Subcutaneous abdominal adipose tissue (tissue), 5 donors: ENCODE data around the gene CRABP1.

Source experiments
- H3K27ac ChIP-seq: one replicate; pipeline ENCODE4 v1.7.0; 2013; ENCODE audit warnings: low read depth, mild to moderate bottlenecking, inconsistent platforms, low read length, moderate library complexity
- H3K27me3 ChIP-seq, 5 donors: one replicate each; pipeline ENCODE4 v1.7.0; 2013; ENCODE audit warnings: low read length in 5 of 5, inconsistent platforms in 1 of 5; ENCODE audit not compliant: control insufficient read depth in 5 of 5, insufficient read depth in 4 of 5
- H3K36me3 ChIP-seq, 5 donors: one replicate each; pipeline ENCODE4 v1.7.0; 2013; ENCODE audit warnings: low read length in 5 of 5; ENCODE audit not compliant: control insufficient read depth in 5 of 5, insufficient read depth in 5 of 5
- H3K4me1 ChIP-seq, 5 donors: one replicate each; pipeline ENCODE4 v1.7.0; 2013; ENCODE audit warnings: low read length in 5 of 5, mild to moderate bottlenecking in 3 of 5, moderate library complexity in 1 of 5; ENCODE audit not compliant: control insufficient read depth in 5 of 5, insufficient read depth in 5 of 5
- H3K4me3 ChIP-seq, 5 donors: one replicate each; pipeline ENCODE4 v1.7.0; 2013; ENCODE audit warnings: low read length in 5 of 5, low read depth in 1 of 5
- H3K9ac ChIP-seq, 5 donors: one replicate each; pipeline ENCODE4 v1.7.0; 2013; ENCODE audit warnings: low read length in 5 of 5, mild to moderate bottlenecking in 4 of 5, moderate library complexity in 3 of 5
- H3K9me3 ChIP-seq, 5 donors: one replicate each; pipeline ENCODE4 v1.7.0; 2013; ENCODE audit warnings: low read length in 5 of 5; ENCODE audit not compliant: control insufficient read depth in 5 of 5
- donor health status: healthy.
- donor health status: healthy.
- donor health status: healthy.
- donor health status: healthy.
- donor health status: healthy.

The CRABP1 gene

DNA sequence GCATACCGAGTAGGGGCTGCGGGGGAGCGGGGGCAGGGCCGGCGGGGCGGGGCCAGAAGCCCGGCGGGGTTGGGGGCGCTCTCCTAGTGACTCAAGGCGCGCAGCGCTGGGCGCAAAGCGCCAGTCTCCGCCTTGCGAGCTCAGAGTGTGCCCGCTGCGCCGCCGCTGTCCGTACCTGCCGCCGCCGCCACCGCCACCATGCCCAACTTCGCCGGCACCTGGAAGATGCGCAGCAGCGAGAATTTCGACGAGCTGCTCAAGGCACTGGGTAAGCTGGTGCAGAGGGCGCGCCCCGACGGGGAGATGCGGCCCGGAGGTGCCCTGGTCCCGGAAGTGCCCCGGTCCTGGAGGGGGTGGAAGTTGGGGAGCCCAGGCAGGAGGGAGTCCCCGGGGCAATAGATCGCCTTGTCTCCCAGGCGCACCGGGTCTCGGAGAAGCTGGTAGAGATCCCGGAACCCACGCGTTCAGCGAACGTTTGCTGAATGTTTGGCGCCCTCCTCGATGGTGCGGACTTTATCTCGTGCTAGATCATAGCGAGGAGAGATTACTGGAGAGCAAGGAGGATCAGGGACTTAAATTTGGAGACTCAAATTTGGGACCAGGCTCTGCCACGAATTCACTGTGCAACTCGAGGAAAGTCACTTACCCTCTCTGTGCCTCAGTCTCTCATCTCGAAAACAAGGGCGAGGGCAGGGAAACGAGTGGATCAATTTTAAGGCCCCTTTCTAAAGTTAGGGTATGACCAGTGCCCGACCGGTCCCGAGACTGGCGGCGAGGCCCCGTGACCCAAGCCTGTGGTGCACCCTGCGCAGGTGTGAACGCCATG is at the start of gene CRABP1:
Gene CRABP1 (plus strand): TSS at position 123 of the 826 bp plus-strand sequence. CDS start 76 bp downstream, at position 199.
- Histone ChIP-seq H3K36me3 (no peaks in the 10 kb centered on the region), H3K27me3 (peaks cover 23 to 56% (median 47%) of the 10 kb centered on the region in 5 donors), H3K4me3 (peak within 1 kb of the TSS in 1 of 5 donors; percentile 29), H3K9ac (no peak within 1 kb of the TSS), H3K27ac (no peak within 1 kb of the TSS), H3K9me3 (no peaks in the 10 kb centered on the region), H3K4me1 (peaks cover 0 to 9% (median 9%) of the 10 kb centered on the region in 5 donors)

DNA sequence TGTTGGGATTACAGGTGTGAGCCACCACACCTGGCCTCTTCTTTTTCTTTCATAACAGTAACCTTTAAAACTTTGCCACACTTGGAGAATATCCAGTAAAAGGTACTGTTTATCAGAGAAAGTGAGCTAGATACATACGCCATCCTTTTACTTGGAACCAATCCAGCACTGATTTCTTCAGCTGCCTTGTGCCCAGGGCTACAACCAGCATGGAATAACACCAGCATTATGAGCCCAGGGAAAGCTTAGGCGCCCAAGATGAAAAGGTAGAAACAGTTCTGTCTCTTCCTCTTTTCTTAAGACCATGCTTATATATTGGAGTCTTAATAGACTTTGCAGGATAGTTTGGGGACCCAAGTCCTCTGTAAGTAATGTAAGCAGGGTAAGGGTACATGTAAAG is 49.1 kb upstream of the CRABP1 start:
- Histone ChIP-seq H3K27ac (no peak overlapping the region), H3K9ac (no peak overlapping the region), H3K9me3 (no peaks in the 10 kb centered on the region), H3K36me3 (peaks cover 30 to 76% (median 67%) of the 10 kb centered on the region in 5 donors), H3K4me3 (no peak overlapping the region), H3K27me3 (no peaks in the 10 kb centered on the region), H3K4me1 (no peaks in the 10 kb centered on the region)

GRCh38 chr15:78291698-78292097 is 48.5 kb upstream of the CRABP1 start:
- Histone ChIP-seq H3K4me1 (no peaks in the 10 kb centered on the region), H3K9ac (peak overlapping the region in 1 of 5 donors; percentile 30), H3K27ac (no peak overlapping the region), H3K4me3 (no peak overlapping the region), H3K27me3 (no peaks in the 10 kb centered on the region), H3K36me3 (peaks cover 30 to 70% (median 60%) of the 10 kb centered on the region in 5 donors), H3K9me3 (no peaks in the 10 kb centered on the region)

DNA sequence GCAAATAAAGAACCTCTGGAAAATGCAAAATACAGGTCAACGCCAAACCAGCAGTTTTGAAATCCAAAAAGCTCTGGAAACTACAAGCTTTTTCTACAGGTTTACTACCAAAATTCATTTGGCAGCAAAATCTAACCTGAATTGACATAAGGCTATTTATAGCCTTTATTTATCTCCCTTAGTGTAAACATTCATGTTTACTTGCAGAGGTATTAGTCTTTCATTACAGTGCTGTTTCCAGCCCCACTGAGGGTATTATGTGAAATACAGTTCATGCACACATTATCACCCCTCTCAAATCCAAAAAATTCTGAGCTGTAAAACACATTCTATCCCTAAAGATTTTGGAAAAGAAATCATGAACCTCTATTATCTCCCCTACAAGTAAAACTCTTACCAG is 47.9 kb upstream of the CRABP1 start:
- peaks cover 30 to 65% (median 55%) of the 10 kb centered on the region in 5 donors for H3K36me3 ChIP-seq
- H3K9me3 ChIP-seq, result no peaks in the 10 kb centered on the region
- no peak overlapping the region for H3K4me3 ChIP-seq
- no peaks in the 10 kb centered on the region for H3K27me3 ChIP-seq
- no peaks in the 10 kb centered on the region for H3K4me1 ChIP-seq
- peak overlapping the region in 1 of 5 donors; percentile 30 for H3K9ac ChIP-seq
- no peak overlapping the region for H3K27ac ChIP-seq

- H3K36me3 ChIP-seq, result peaks cover 0 to 9% (median 6%) of the 10 kb centered on the region in 5 donors
- H3K4me3 ChIP-seq, result peak within 1 kb of the TSS; percentile 82 to 99 (median 96)
- no peaks in the 10 kb centered on the region for H3K9me3 ChIP-seq
- peak within 1 kb of the TSS; percentile 90 for H3K27ac ChIP-seq
- peaks cover 0 to 7% (median 0%) of the 10 kb centered on the region in 5 donors for H3K27me3 ChIP-seq
- H3K4me1 ChIP-seq, result peaks cover 2 to 30% (median 25%) of the 10 kb centered on the region in 5 donors
- H3K9ac ChIP-seq, result peak within 1 kb of the TSS; percentile 69 to 97 (median 93)
Measured at GRCh38 chr15:78299101-78299930, 40.8 kb upstream of the CRABP1 start, which contains the start of gene SKIC8. Gene SKIC8 (minus strand): TSS chr15:78299609. CDS start chr15:78295686, 3,923 bp downstream.

DNA sequence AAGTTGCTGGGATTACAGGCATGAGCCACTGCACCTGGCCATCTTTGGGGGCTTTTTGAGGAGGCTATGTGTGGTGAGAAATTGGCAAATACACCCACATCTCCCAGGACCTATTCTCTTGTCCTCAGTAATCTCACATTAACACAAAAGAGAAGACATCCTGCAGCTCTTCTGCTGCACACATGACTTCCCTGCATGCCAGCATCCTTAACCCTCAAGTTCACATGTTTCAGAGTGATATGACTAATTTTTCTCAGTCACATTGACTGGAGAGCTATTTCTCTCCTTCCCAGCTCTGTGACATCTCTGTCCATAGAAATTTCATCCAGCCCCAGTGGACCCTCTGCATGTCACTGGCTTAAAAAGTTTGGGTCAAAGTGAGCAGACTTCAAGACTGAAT is 38.8 kb upstream of the CRABP1 start:
- Histone ChIP-seq H3K36me3 (no peaks in the 10 kb centered on the region), H3K9me3 (no peaks in the 10 kb centered on the region), H3K9ac (no peak overlapping the region), H3K27ac (no peak overlapping the region), H3K27me3 (peaks cover 0 to 9% (median 0%) of the 10 kb centered on the region in 5 donors), H3K4me3 (no peak overlapping the region), H3K4me1 (peaks cover 2 to 41% (median 25%) of the 10 kb centered on the region in 5 donors)

DNA sequence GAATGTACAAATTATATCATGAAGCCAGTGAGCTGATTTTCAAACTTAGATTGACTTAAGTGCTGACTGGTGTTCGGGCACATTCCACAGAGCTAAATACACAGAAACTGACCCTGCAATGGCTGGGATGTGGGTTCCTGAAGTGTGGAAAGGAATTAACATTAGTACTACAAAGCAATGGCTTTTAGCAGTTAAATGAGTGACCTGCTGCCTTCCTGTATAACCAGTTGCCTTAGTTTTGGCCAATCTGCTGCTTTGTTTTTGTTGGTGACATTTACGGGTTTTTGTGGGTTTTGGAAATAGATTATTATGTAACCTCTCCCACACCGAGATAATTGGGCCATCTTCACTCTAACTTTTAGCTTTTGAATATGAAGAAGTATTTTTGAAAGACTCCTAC is 38.3 kb upstream of the CRABP1 start:
- Histone ChIP-seq H3K27me3 (peaks cover 0 to 9% (median 0%) of the 10 kb centered on the region in 5 donors), H3K9me3 (no peaks in the 10 kb centered on the region), H3K36me3 (no peaks in the 10 kb centered on the region), H3K9ac (no peak overlapping the region), H3K4me3 (no peak overlapping the region), H3K27ac (no peak overlapping the region), H3K4me1 (peaks cover 2 to 45% (median 30%) of the 10 kb centered on the region in 5 donors)

DNA sequence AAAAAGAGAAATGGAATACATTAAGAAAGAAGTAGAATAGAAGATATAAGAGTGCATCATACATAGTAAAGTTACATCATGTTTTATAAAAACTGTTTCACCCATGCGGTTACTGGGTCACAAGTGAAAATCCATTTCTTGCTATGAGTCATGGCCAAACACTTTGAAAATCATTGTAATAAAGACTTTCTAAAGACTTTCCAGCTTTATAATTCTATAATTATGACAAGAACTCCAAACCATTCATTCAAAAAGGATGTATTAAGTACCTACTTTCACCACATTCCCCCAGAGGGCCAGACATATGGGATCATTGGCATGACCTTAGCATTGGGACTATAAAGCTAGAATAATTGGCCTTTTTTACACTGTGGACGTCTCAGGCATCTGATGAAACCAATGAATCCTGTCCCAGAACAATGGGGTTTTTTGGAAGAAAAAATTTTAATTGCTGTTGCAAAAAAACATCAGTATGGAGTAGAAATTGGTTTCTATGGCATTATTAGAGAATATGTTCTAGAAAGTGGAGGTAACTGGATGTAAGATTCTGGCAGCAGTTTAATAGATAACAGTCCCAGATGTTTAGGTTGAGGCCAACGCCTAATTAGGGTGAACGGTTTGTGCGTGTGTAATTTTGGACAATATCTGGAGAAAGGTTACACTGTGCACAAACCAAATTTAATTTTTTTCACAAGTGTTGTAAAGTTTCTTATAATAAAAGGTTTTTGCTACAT is 37.4 kb upstream of the CRABP1 start:
- Histone ChIP-seq H3K4me3 (no peak overlapping the region), H3K9me3 (no peaks in the 10 kb centered on the region), H3K27ac (peak overlapping the region; percentile 39), H3K9ac (peak overlapping the region in 1 of 5 donors; percentile 42), H3K4me1 (peaks cover 2 to 52% (median 34%) of the 10 kb centered on the region in 5 donors), H3K27me3 (peaks cover 0 to 9% (median 0%) of the 10 kb centered on the region in 5 donors), H3K36me3 (no peaks in the 10 kb centered on the region)

GRCh38 chr15:78304216-78305066 is 35.7 kb upstream of the CRABP1 start:
- H3K27ac ChIP-seq, result no peak overlapping the region
- no peaks in the 10 kb centered on the region for H3K36me3 ChIP-seq
- H3K9ac ChIP-seq, result no peak overlapping the region
- H3K4me1 ChIP-seq, result peaks cover 0 to 42% (median 23%) of the 10 kb centered on the region in 5 donors
- H3K27me3 ChIP-seq, result peaks cover 0 to 13% (median 0%) of the 10 kb centered on the region in 5 donors
- no peak overlapping the region for H3K4me3 ChIP-seq
- H3K9me3 ChIP-seq, result no peaks in the 10 kb centered on the region
